ENCODE measurements around the gene TSPAN3. TPM values are rescaled to one million over a fixed set of nuclear protein-coding genes. Genes with fewer than 3 reads are reported as not detected.

The TSPAN3 gene
- total RNA-seq, 6 donors from 2014 or later = 97.4 to 742 (median 396) TPM

DNA sequence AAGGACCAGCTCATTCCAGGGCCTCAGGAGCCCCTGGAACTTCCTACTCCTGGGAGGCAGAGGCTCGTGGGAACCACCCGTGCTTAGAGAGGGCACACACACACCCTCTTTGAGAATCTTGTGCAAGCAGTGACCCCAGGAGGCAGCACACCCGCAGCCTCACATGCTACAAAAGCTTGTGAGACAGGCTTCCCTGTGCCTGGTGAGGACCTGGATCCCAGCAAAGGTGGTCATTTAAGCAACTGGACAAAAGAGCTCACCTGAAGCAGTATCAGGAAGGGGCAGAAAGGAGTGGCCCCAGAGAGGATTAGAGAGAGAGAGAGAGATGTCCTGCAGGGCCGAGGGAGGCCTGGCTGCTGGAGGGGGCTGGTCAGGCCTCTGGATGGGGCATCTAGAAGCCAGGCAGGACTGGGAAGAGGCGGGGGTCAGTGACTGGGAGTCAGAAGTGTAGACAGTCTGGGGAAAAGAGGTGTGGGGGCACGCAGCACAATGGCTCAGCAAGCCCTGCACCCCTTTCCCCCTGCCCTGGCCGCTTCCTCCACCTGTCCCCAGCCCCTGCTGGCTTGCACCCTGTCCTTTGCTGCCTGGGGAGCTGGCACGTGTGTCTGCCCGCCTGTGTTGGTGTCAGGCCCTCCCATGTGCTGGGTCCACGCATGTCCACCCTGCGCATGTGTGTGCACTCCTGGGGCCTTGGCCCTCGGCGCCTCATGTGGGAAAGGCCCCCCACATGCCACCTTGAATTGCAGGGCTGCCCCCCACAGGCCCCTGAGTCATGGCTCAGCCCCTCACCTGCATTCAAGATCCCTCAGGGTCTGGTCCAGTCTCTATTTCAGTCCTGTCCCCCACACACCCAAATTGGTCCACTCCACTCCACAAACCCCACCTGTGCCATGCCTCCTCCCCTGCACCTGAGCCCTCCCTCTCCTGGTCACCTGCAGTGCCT lies 36.9 kb downstream of the TSPAN3 start:
- H3K9me3 ChIP-seq = no peaks in the 10 kb centered on the region
- H3K4me1 ChIP-seq = peaks cover 0 to 16% (median 7%) of the 10 kb centered on the region in 4 donors
- 71 to 74% methylated on average over 10 to 13 of the region's 13 CpGs for WGBS, 2 donors
- H3K36me3 ChIP-seq = peaks cover 0 to 27% (median 17%) of the 10 kb centered on the region in 4 donors
- no peak for TF ChIP-seq POLR2A (IDR thresholded peaks at IDR 0.05)
- H3K27ac ChIP-seq = no peak overlapping the region
- no peaks in the 10 kb centered on the region for H3K27me3 ChIP-seq
- H3K4me3 ChIP-seq = no peak overlapping the region
- no peak for ATAC-seq (ENCODE audit: low FRiP score in 2 of 2)
- DNase-seq = peak in 1 of 2 donors; percentile 19

DNA sequence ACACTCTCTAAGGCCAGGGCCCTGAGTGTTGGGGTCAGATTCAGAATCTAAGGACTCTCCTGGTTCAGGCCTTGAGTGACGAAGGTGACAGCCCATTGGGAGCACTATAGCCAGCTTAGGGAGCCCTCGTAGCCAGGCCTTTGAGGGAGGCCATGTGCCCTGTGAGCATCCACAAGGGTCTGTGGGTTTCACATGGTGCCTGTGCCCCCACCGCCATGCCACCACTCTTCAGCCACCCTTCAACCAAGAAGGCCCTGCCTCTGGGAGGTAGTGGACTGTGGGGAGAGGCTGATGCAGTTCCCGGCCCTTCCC lies 37.5 kb downstream of the TSPAN3 start:
- TF ChIP-seq POLR2AphosphoS5 (IDR thresholded peaks at IDR 0.05) (no peak), EP300 (IDR thresholded peaks at IDR 0.05) (no peak), POLR2A (IDR thresholded peaks at IDR 0.05) (no peak)
- TF ChIP-seq, protein P1, sequence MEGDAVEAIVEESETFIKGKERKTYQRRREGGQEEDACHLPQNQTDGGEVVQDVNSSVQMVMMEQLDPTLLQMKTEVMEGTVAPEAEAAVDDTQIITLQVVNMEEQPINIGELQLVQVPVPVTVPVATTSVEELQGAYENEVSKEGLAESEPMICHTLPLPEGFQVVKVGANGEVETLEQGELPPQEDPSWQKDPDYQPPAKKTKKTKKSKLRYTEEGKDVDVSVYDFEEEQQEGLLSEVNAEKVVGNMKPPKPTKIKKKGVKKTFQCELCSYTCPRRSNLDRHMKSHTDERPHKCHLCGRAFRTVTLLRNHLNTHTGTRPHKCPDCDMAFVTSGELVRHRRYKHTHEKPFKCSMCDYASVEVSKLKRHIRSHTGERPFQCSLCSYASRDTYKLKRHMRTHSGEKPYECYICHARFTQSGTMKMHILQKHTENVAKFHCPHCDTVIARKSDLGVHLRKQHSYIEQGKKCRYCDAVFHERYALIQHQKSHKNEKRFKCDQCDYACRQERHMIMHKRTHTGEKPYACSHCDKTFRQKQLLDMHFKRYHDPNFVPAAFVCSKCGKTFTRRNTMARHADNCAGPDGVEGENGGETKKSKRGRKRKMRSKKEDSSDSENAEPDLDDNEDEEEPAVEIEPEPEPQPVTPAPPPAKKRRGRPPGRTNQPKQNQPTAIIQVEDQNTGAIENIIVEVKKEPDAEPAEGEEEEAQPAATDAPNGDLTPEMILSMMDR (IDR thresholded peaks at IDR 0.05) = no peak
- Histone ChIP-seq H3K9me3 (no peaks in the 10 kb centered on the region), H3K27me3 (no peaks in the 10 kb centered on the region), H3K4me1 (peaks cover 0 to 18% (median 9%) of the 10 kb centered on the region in 4 donors), H3K4me3 (no peak overlapping the region), H3K36me3 (peaks cover 0 to 27% (median 17%) of the 10 kb centered on the region in 4 donors), H3K27ac (no peak overlapping the region)
- WGBS, 2 donors = 98% methylated on average over 4 of the region's 4 CpGs; no CpG with 5 or more reads in 1 of the 2 donors
- ATAC-seq (ENCODE audit: low FRiP score in 2 of 2) (no peak), DNase-seq (peak in 1 of 2 donors; percentile 20)

DNA sequence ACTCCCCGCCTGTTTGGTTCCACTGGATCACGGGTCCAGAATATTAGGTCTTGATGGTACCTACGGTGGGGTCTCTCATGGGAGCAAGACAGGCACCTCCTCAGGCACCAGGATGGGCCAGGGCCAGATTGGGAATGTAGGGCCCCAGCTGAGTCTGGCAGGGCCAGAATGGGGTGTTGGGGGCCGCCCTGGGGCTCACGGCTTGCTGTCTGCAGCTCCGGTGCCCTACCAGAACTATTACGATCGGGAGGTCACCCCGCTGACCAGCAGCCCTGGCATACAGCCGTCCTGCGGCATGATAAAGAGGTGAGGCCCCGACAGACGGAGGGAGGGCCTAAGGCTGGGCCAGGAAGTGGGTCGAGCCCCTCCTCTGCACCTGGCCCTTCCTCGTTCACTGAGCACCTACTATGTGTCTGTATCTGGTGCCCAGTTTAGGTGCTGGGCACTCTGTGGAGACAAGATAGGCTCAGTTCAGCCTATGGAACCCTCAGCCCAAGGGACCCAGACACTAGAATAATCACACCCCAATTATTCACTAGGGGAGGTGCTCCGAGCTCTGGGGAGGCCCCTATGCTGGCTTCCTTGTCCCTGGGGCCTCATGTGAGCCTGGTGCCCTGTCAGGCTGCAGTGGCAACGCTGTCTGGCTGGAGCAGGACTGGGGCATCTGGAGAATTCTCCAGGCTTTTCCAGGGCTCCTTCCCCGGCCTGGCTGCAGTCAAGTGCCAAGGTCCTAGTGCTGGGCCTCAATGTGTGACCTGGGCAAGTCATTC lies 38.1 kb downstream of the TSPAN3 start:
- Histone ChIP-seq H3K9me3 (no peaks in the 10 kb centered on the region), H3K4me3 (no peak overlapping the region), H3K4me1 (peaks cover 0 to 24% (median 13%) of the 10 kb centered on the region in 4 donors), H3K36me3 (peaks cover 0 to 27% (median 18%) of the 10 kb centered on the region in 4 donors), H3K27ac (no peak overlapping the region), H3K27me3 (no peaks in the 10 kb centered on the region)
- WGBS, 2 donors = 83% methylated on average over 7 to 18 of the region's 18 CpGs
- ATAC-seq (ENCODE audit: low FRiP score in 2 of 2) (no peak), DNase-seq (peak in 1 of 2 donors; percentile 18)
- TF ChIP-seq POLR2A (IDR thresholded peaks at IDR 0.05) (no peak), EP300 (IDR thresholded peaks at IDR 0.05) (no peak), POLR2AphosphoS5 (IDR thresholded peaks at IDR 0.05) (no peak)
- TF ChIP-seq, protein P1 (IDR thresholded peaks at IDR 0.05) = no peak

DNA sequence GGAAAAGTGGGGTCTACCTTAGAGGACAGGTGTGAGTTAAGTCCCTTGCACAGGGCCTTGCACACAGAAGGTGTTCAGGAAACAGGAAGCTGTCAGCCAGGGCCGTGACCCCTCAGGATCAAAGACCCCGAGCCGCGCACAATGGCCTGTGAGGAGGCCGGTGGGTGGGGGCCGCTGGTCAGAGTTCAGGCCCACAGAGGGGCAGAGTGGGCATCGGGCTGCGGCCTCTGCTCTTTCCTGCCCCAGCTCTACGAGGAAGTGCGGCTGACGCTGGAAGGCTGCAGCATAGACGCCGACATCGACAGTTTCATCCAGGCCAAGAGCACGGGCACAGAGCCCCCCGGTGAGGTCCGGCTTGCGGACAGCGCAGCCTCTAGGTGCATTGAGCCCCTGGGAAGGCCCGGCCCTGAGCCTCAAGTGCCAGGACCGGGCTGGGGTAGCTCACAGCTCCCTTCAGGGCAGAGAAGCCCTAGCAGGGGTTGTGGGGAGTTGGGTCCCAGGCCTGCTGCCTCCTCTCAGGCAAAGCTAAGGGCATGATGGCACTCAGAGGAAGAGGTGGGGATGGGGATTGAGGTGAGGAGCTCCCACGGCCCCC lies 38.8 kb downstream of the TSPAN3 start:
- ATAC-seq (ENCODE audit: low FRiP score in 2 of 2) = no peak
- Histone ChIP-seq H3K4me3 (no peak overlapping the region), H3K27me3 (no peaks in the 10 kb centered on the region), H3K9me3 (no peaks in the 10 kb centered on the region), H3K36me3 (peaks cover 0 to 20% (median 17%) of the 10 kb centered on the region in 4 donors), H3K4me1 (peaks cover 0 to 26% (median 13%) of the 10 kb centered on the region in 4 donors), H3K27ac (no peak overlapping the region)
- peak in 1 of 2 donors; percentile 19 for DNase-seq
- 72 to 77% methylated on average over 18 to 22 of the region's 22 CpGs for WGBS, 2 donors
- TF ChIP-seq EP300 (IDR thresholded peaks at IDR 0.05) (no peak), POLR2A (IDR thresholded peaks at IDR 0.05) (no peak), POLR2AphosphoS5 (IDR thresholded peaks at IDR 0.05) (no peak)
- TF ChIP-seq, protein P1 (IDR thresholded peaks at IDR 0.05) = no peak
